ENCODE measurements around the gene ZFYVE28.

Gene ZFYVE28

DNA sequence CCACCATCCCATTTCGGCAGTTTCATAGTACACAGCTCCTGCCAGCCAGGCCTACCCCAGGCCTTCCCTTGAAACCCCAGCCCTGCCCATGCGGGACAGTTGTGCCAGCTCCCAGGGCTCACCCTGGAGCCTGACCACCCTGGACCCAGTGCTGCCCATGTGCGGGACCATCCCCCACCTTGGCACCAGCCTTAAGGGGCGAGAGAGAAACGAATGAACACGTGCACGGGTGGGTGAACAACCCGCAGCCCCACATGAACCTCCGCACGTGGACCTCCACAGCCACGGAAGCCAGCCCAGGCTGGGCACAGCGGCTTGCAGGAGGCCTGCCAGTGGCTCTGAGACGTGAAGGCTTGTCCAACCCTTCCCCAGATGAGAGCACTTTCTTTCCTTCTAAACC lies 80.5 kb downstream of the ZFYVE28 start:
- no peaks in the 10 kb centered on the region for H3K9me2 ChIP-seq (replicated peaks; ENCODE audit: insufficient read depth, low read length)
- TF ChIP-seq EZH2phosphoT487 (conservative IDR thresholded peaks at IDR 0.05; ENCODE audit: low read length) (no peak), CTCF (IDR thresholded peaks at IDR 0.05; ENCODE audit: insufficient read depth, low read length, poor library complexity, severe bottlenecking) (no peak)
- H3K27ac ChIP-seq (ENCODE audit: low read depth, low read length) = no peak overlapping the region

GRCh38 chr4:2337131-2337723 lies 81.2 kb downstream of the ZFYVE28 start:
- Histone ChIP-seq H3K4me3 (ENCODE audit: insufficient read depth, low read length, poor library complexity, severe bottlenecking) (no peak overlapping the region), H3K36me3 (ENCODE audit: low read length) (no peaks in the 10 kb centered on the region), H2AFZ (ENCODE audit: low read depth, low read length, severe bottlenecking) (no peak overlapping the region), H4K20me1 (ENCODE audit: low read depth, low read length) (no peaks in the 10 kb centered on the region), H3K27ac (ENCODE audit: low read depth, low read length) (no peak overlapping the region), H3K27me3 (ENCODE audit: low read length) (no peaks in the 10 kb centered on the region), H3K9me3 (ENCODE audit: insufficient read depth, low read length) (no peaks in the 10 kb centered on the region), H3K79me2 (ENCODE audit: insufficient read depth, low read length) (no peaks in the 10 kb centered on the region), H3K4me2 (ENCODE audit: low read depth, low read length, poor library complexity, severe bottlenecking) (no peak overlapping the region), H3F3A (ENCODE audit: insufficient read depth) (no peaks in the 10 kb centered on the region), H3K9ac (ENCODE audit: low read length) (no peak overlapping the region), H3K9me2 (replicated peaks; ENCODE audit: insufficient read depth, low read length) (no peaks in the 10 kb centered on the region)
- TF ChIP-seq EZH2phosphoT487 (conservative IDR thresholded peaks at IDR 0.05; ENCODE audit: low read length) (no peak), CTCF (IDR thresholded peaks at IDR 0.05; ENCODE audit: insufficient read depth, low read length, poor library complexity, severe bottlenecking) (no peak)

More for the DNA sequence above, 80.5 kb downstream of the ZFYVE28 start:
- no peaks in the 10 kb centered on the region for H3K79me2 ChIP-seq (ENCODE audit: insufficient read depth, low read length)
- H3K4me2 ChIP-seq (ENCODE audit: low read depth, low read length, poor library complexity, severe bottlenecking) = no peak overlapping the region
- no peak overlapping the region for H3K9ac ChIP-seq (ENCODE audit: low read length)
- H4K20me1 ChIP-seq (ENCODE audit: low read depth, low read length) = no peaks in the 10 kb centered on the region
- H3F3A ChIP-seq (ENCODE audit: insufficient read depth) = no peaks in the 10 kb centered on the region
- H3K9me3 ChIP-seq (ENCODE audit: insufficient read depth, low read length) = no peaks in the 10 kb centered on the region
- H2AFZ ChIP-seq (ENCODE audit: low read depth, low read length, severe bottlenecking) = no peak overlapping the region
- H3K36me3 ChIP-seq (ENCODE audit: low read length) = no peaks in the 10 kb centered on the region
- no peak overlapping the region for H3K4me3 ChIP-seq (ENCODE audit: insufficient read depth, low read length, poor library complexity, severe bottlenecking)
- H3K27me3 ChIP-seq (ENCODE audit: low read length) = no peaks in the 10 kb centered on the region

DNA sequence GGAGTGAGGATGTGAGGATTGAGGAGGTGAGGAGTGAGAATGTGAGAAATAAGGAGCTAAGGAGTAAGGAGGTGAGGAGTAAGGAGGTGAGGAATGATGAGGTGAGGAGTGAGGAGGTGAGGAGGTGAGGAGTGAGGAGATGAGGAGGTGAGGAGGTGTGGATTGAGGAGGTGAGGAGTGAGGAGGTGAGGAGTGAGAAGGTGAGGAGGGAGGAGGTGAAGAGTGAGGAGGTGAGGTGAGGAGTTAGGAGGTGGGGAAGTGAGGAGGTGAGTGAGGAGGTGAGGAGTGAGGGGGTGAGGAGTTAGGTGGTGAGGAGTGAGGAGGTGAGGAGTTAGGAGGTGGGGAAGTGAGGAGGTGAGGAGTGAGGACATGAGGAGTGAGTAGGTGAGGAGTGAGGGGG lies 81.8 kb downstream of the ZFYVE28 start:
- no peak overlapping the region for H2AFZ ChIP-seq (ENCODE audit: low read depth, low read length, severe bottlenecking)
- no peaks in the 10 kb centered on the region for H3K9me3 ChIP-seq (ENCODE audit: insufficient read depth, low read length)
- H3K4me3 ChIP-seq (ENCODE audit: insufficient read depth, low read length, poor library complexity, severe bottlenecking) = no peak overlapping the region
- no peak overlapping the region for H3K27ac ChIP-seq (ENCODE audit: low read depth, low read length)
- no peak overlapping the region for H3K9ac ChIP-seq (ENCODE audit: low read length)
- H4K20me1 ChIP-seq (ENCODE audit: low read depth, low read length) = no peaks in the 10 kb centered on the region
- H3K36me3 ChIP-seq (ENCODE audit: low read length) = no peaks in the 10 kb centered on the region
- TF ChIP-seq EZH2phosphoT487 (conservative IDR thresholded peaks at IDR 0.05; ENCODE audit: low read length) = no peak
- H3K4me2 ChIP-seq (ENCODE audit: low read depth, low read length, poor library complexity, severe bottlenecking) = no peak overlapping the region
- H3K9me2 ChIP-seq (replicated peaks; ENCODE audit: insufficient read depth, low read length) = no peaks in the 10 kb centered on the region
- no peaks in the 10 kb centered on the region for H3K79me2 ChIP-seq (ENCODE audit: insufficient read depth, low read length)
- H3K27me3 ChIP-seq (ENCODE audit: low read length) = no peaks in the 10 kb centered on the region
- no peaks in the 10 kb centered on the region for H3F3A ChIP-seq (ENCODE audit: insufficient read depth)

GRCh38 chr4:2335729-2336101 lies 82.7 kb downstream of the ZFYVE28 start:
- H3F3A ChIP-seq (ENCODE audit: insufficient read depth) = no peaks in the 10 kb centered on the region
- H2AFZ ChIP-seq (ENCODE audit: low read depth, low read length, severe bottlenecking) = no peak overlapping the region
- H3K9me2 ChIP-seq (replicated peaks; ENCODE audit: insufficient read depth, low read length) = no peaks in the 10 kb centered on the region
- no peak overlapping the region for H3K4me3 ChIP-seq (ENCODE audit: insufficient read depth, low read length, poor library complexity, severe bottlenecking)
- H3K9me3 ChIP-seq (ENCODE audit: insufficient read depth, low read length) = no peaks in the 10 kb centered on the region
- H4K20me1 ChIP-seq (ENCODE audit: low read depth, low read length) = no peaks in the 10 kb centered on the region
- no peak for TF ChIP-seq CTCF (IDR thresholded peaks at IDR 0.05; ENCODE audit: insufficient read depth, low read length, poor library complexity, severe bottlenecking)
- TF ChIP-seq EZH2phosphoT487 (conservative IDR thresholded peaks at IDR 0.05; ENCODE audit: low read length) = no peak
- no peak overlapping the region for H3K27ac ChIP-seq (ENCODE audit: low read depth, low read length)
- H3K9ac ChIP-seq (ENCODE audit: low read length) = no peak overlapping the region
- H3K4me2 ChIP-seq (ENCODE audit: low read depth, low read length, poor library complexity, severe bottlenecking) = no peak overlapping the region
- H3K27me3 ChIP-seq (ENCODE audit: low read length) = no peaks in the 10 kb centered on the region
- H3K79me2 ChIP-seq (ENCODE audit: insufficient read depth, low read length) = no peaks in the 10 kb centered on the region
- H3K36me3 ChIP-seq (ENCODE audit: low read length) = no peaks in the 10 kb centered on the region

Measured in SU-DHL-6 (cell line).